Heart left ventricle (tissue), 13 donors: ENCODE results near the gene HINT1.

ENCODE experiments used
- CTCF ChIP-seq, 12 donors: fragments of 200-600 bp; sonication (generic) in 4 of 12; IDR thresholded peaks; one replicate each; pipeline versions ENCODE4 v1.5.0 to v1.8.0; 2018 to 2022; ENCODE audit warnings: antibody characterized with exemption in 12 of 12, mild to moderate bottlenecking in 5 of 12
- POLR2A ChIP-seq, 2 donors: fragments of 450-650 bp; IDR thresholded peaks; one replicate each; pipeline ENCODE4 v1.6.1; 2017; ENCODE audit warnings: antibody characterized with exemption in 2 of 2, mild to moderate bottlenecking in 2 of 2, moderate library complexity in 2 of 2
- donor health status: ischemic (EF 13 %, LVEDD 7.1; RV severe dilation, severe dysfunction).
- donor health status: DM: no; HTN: yes; CAD: no.
- donor health status: DM: no; HTN: no; CAD: no.
- donor health status: ischemic (EF 25% LVEDD 6.9; RV normal size, moderate dysfunction).
- donor health status: ischemic (EF 25% LVEDD 5.7; RV mildly dilated, moderate dysfunction).
- donor health status: ischemic (EF 35%, LVEDD 5.7; RV mildly dilated, moderate dysfunction).
- donor health status: nonischemic (EF 11% LVEDD 7.7; RV severe dilation, severe dysfunction).
- donor health status: DM: yes; HTN: yes; CAD: no.
- donor health status: PGD.
- donor health status: ischemic (EF 29% LVEDD 5.4; RV normal size, mild dysfunction).
- donor health status: nonischemic (EF 23%, LVEDD 6.1; RV moderate dilation, normal function).

- no peak for TF ChIP-seq CTCF (IDR thresholded peaks at IDR 0.05)
- no peak for TF ChIP-seq POLR2A (IDR thresholded peaks at IDR 0.05)
Observed at GRCh38 chr5:131112424-131112823, 52.6 kb downstream of the HINT1 start.
